Dendritic cell treated with granulocyte-macrophage colony-stimulating factor and Interleukin-4, amounts not matched to agents 40 ng/mL and 50 ng/mL, for 4 days (primary cell): Measurements from ENCODE around the gene TRAFD1.
"Not testable (repeated sequence)": the region's sequence is repeated elsewhere in the genome, so short reads cannot be mapped to it uniquely, and the experiment has no call there.

Experiments
- H3K27ac Mint-ChIP-seq: one replicate; pipeline ENCODE4 v1.8.0; 2022; ENCODE audit warnings: mild to moderate bottlenecking, mixed read lengths
- H3K27me3 Mint-ChIP-seq: one replicate; pipeline ENCODE4 v1.8.0; 2022; ENCODE audit warnings: mild to moderate bottlenecking, mixed read lengths
- H3K36me3 Mint-ChIP-seq: one replicate; pipeline ENCODE4 v1.8.0; 2022; ENCODE audit warnings: low read depth, mixed read lengths
- H3K4me1 Mint-ChIP-seq: one replicate; pipeline ENCODE4 v1.8.0; 2022; ENCODE audit warnings: low read depth, mixed read lengths
- H3K4me3 Mint-ChIP-seq: one replicate; pipeline ENCODE4 v1.8.0; 2022; ENCODE audit warnings: mild to moderate bottlenecking, moderate library complexity, mixed read lengths
- H3K9me3 Mint-ChIP-seq: one replicate; pipeline ENCODE4 v1.8.0; 2022; ENCODE audit warnings: mixed read lengths
- intact Hi-C: fragments of 100-400 bp; cut with micrococcal nuclease; formaldehyde crosslinking; loops from one replicate; pipeline ENCODE4 v1.15.0; 2022

The TRAFD1 gene

GRCh38 chr12:112125250-112125999, at the start of gene TRAFD1:
Gene TRAFD1 (plus strand): TSS chr12:112125560. CDS start chr12:112130523, 4,963 bp downstream.
- no peaks in the 10 kb centered on the region for H3K9me3 Mint-ChIP-seq
- peak within 1 kb of the TSS; percentile 87 for H3K27ac Mint-ChIP-seq
- H3K4me3 Mint-ChIP-seq = peak within 1 kb of the TSS; percentile 84
- H3K36me3 Mint-ChIP-seq = peaks cover 22% of the 10 kb centered on the region
- intact Hi-C loops = loop anchor here (2.0 to 10.0 kb wide), 3 partner anchors 17 to 181 kb away; partner anchors contain the start of genes ERP29, NAA25 and TMEM116
- no peaks in the 10 kb centered on the region for H3K27me3 Mint-ChIP-seq
- H3K4me1 Mint-ChIP-seq = peaks cover 30% of the 10 kb centered on the region

GRCh38 chr12:112087055-112087850, 38.1 kb upstream of the TRAFD1 start:
- Mint-ChIP-seq H3K36me3 (peaks cover 90% of the 10 kb centered on the region), H3K4me1 (peaks cover 14% of the 10 kb centered on the region), H3K9me3 (no peaks in the 10 kb centered on the region), H3K27me3 (no peaks in the 10 kb centered on the region), H3K4me3 (no peak overlapping the region), H3K27ac (no peak overlapping the region)
- intact Hi-C loops = no loop called here

- intact Hi-C loops = no loop called here
- H3K9me3 Mint-ChIP-seq = no peaks in the 10 kb centered on the region
- H3K27me3 Mint-ChIP-seq = no peaks in the 10 kb centered on the region
- H3K4me1 Mint-ChIP-seq = peaks cover 12% of the 10 kb centered on the region
- peaks cover 91% of the 10 kb centered on the region for H3K36me3 Mint-ChIP-seq
- H3K27ac Mint-ChIP-seq = no peak overlapping the region
- H3K4me3 Mint-ChIP-seq = no peak overlapping the region
Observed at GRCh38 chr12:112087851-112088250, 37.5 kb upstream of the TRAFD1 start.

GRCh38 chr12:112091563-112091962, 33.8 kb upstream of the TRAFD1 start:
- Mint-ChIP-seq H3K4me1 (peaks cover 23% of the 10 kb centered on the region), H3K27ac (peak overlapping the region; percentile 16), H3K4me3 (no peak overlapping the region), H3K9me3 (no peaks in the 10 kb centered on the region), H3K27me3 (no peaks in the 10 kb centered on the region), H3K36me3 (peaks cover 69% of the 10 kb centered on the region)
- intact Hi-C loops = no loop called here

- peak overlapping the region; percentile 96 for H3K27ac Mint-ChIP-seq
- H3K27me3 Mint-ChIP-seq = no peaks in the 10 kb centered on the region
- H3K4me3 Mint-ChIP-seq = peak overlapping the region; percentile 66
- peaks cover 38% of the 10 kb centered on the region for H3K4me1 Mint-ChIP-seq
- peaks cover 72% of the 10 kb centered on the region for H3K36me3 Mint-ChIP-seq
- intact Hi-C loops = loop anchor here (5.0 kb wide), 1 partner anchor 36 kb away; no protein-coding TSS in a partner anchor
- no peaks in the 10 kb centered on the region for H3K9me3 Mint-ChIP-seq
Observed at GRCh38 chr12:112096070-112096469, 29.3 kb upstream of the TRAFD1 start.

GRCh38 chr12:112096667-112097066, 28.7 kb upstream of the TRAFD1 start:
- H3K36me3 Mint-ChIP-seq = peaks cover 72% of the 10 kb centered on the region
- peaks cover 42% of the 10 kb centered on the region for H3K4me1 Mint-ChIP-seq
- H3K9me3 Mint-ChIP-seq = no peaks in the 10 kb centered on the region
- intact Hi-C loops = loop anchor here (5.0 kb wide), 1 partner anchor 36 kb away; no protein-coding TSS in a partner anchor
- no peaks in the 10 kb centered on the region for H3K27me3 Mint-ChIP-seq
- peak overlapping the region; percentile 96 for H3K27ac Mint-ChIP-seq
- H3K4me3 Mint-ChIP-seq = peak overlapping the region; percentile 37

- no peaks in the 10 kb centered on the region for H3K9me3 Mint-ChIP-seq
- intact Hi-C loops = loop anchor here (5.0 kb wide), 1 partner anchor 35 kb away; no protein-coding TSS in a partner anchor
- H3K27ac Mint-ChIP-seq = peak overlapping the region; percentile 96
- H3K27me3 Mint-ChIP-seq = no peaks in the 10 kb centered on the region
- H3K4me1 Mint-ChIP-seq = peaks cover 44% of the 10 kb centered on the region
- H3K36me3 Mint-ChIP-seq = peaks cover 72% of the 10 kb centered on the region
- no peak overlapping the region for H3K4me3 Mint-ChIP-seq
Observed at GRCh38 chr12:112097641-112098040, 27.7 kb upstream of the TRAFD1 start.

GRCh38 chr12:112100500-112100899, 24.9 kb upstream of the TRAFD1 start:
- intact Hi-C loops, H3K9me3 Mint-ChIP-seq, H3K4me3 Mint-ChIP-seq, H3K27me3 Mint-ChIP-seq: not testable (repeated sequence)
- H3K27ac Mint-ChIP-seq = peak overlapping the region; percentile 66
- H3K36me3 Mint-ChIP-seq = peaks cover 89% of the 10 kb centered on the region
- H3K4me1 Mint-ChIP-seq = peaks cover 54% of the 10 kb centered on the region

GRCh38 chr12:112102127-112102526, 23.2 kb upstream of the TRAFD1 start:
- Mint-ChIP-seq H3K36me3 (peaks cover 95% of the 10 kb centered on the region), H3K27ac (no peak overlapping the region)

GRCh38 chr12:112102746-112103145, 22.6 kb upstream of the TRAFD1 start:
- intact Hi-C loops, H3K4me3 Mint-ChIP-seq, H3K27me3 Mint-ChIP-seq, H3K27ac Mint-ChIP-seq, H3K9me3 Mint-ChIP-seq: not testable (repeated sequence)
- Mint-ChIP-seq H3K4me1 (peaks cover 57% of the 10 kb centered on the region), H3K36me3 (peaks cover 90% of the 10 kb centered on the region)

More at GRCh38 chr12:112102127-112102526, 23.2 kb upstream of the TRAFD1 start:
- Mint-ChIP-seq H3K27me3 (no peaks in the 10 kb centered on the region), H3K9me3 (no peaks in the 10 kb centered on the region), H3K4me1 (peaks cover 53% of the 10 kb centered on the region), H3K4me3 (no peak overlapping the region)
- intact Hi-C loops = no loop called here

- Mint-ChIP-seq H3K4me1 (peaks cover 62% of the 10 kb centered on the region), H3K9me3 (no peaks in the 10 kb centered on the region), H3K4me3 (no peak overlapping the region), H3K27ac (no peak overlapping the region), H3K36me3 (peaks cover 91% of the 10 kb centered on the region), H3K27me3 (no peaks in the 10 kb centered on the region)
- intact Hi-C loops = no loop called here
Observed at GRCh38 chr12:112103758-112104503, 21.4 kb upstream of the TRAFD1 start.

- Mint-ChIP-seq H3K4me1 (peaks cover 56% of the 10 kb centered on the region), H3K27ac (peak overlapping the region; percentile 59), H3K9me3 (no peaks in the 10 kb centered on the region), H3K27me3 (no peaks in the 10 kb centered on the region), H3K36me3 (peaks cover 74% of the 10 kb centered on the region), H3K4me3 (no peak overlapping the region)
- intact Hi-C loops = no loop called here
Observed at GRCh38 chr12:112105891-112106290, 19.5 kb upstream of the TRAFD1 start.

- Mint-ChIP-seq H3K4me3 (peak overlapping the region; percentile 90), H3K9me3 (no peaks in the 10 kb centered on the region), H3K4me1 (peaks cover 55% of the 10 kb centered on the region), H3K27ac (peak overlapping the region; percentile 99), H3K36me3 (peaks cover 57% of the 10 kb centered on the region), H3K27me3 (no peaks in the 10 kb centered on the region)
- intact Hi-C loops = loop anchor here (2.0 kb wide), 1 partner anchor 17 kb away; the partner anchor contains the start of gene TRAFD1
Observed at GRCh38 chr12:112107306-112108201, 17.8 kb upstream of the TRAFD1 start.
